ENCODE data around the gene NR5A1. TPM values are rescaled to one million over a fixed set of nuclear protein-coding genes. Genes with fewer than 3 reads are reported as not detected.

The NR5A1 gene
- total and polyA plus RNA-seq, 2 experiments from 2014 or later, result 0.21 TPM; not detected in 1

DNA sequence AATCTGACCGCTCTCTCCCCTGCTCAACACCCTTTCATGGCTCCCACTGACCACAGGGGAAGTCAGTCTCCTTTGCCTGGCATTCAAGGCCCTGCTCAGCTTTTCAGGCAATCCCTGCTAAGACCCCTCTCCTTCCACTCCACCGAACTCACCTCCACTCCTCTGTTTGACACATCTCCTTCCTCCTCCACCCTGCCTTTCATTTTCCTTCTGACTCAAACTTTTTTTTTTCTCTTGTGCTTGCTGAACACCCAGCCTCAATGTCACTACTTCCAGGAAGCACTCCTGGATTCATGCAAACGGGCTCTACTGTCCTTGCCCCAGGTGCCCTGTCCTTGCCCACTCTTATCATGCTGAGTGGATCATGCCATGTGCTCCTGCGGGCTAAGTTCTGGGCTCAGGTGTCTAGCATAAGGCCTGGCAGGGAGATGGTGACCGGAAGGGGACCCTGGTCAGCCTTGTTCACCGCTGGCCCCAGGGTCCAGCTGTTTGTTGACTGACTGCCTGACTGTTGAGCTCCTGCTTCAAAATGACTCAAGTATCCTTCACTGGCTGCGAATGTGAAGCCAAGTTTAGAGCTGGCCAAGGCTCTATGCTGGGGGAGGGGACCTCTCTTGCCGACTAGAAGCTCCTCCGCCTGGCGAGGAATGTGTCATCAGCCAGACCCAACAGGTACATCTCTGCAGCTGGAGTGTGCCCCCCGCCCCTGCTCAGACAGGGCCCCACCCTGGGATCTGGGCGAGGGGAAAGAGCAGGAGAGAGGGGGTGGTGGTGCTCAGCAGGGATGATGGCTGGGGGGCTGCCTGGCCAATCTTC lies 6.2 kb downstream of the NR5A1 start:
- Histone ChIP-seq H3F3A (replicated peaks; ENCODE audit: low read depth) (0 out of 2 replicates have a peak, but pooled peaks cover 3% of the 10 kb centered on the region), H3K27ac (ENCODE audit: low read depth) (no peak overlapping the region), H3K4me3 (no peak overlapping the region), H3K4me2 (no peak overlapping the region), H3K9me2 (ENCODE audit: insufficient read depth) (no peaks in the 10 kb centered on the region), H3K36me3 (ENCODE audit: insufficient read depth) (no peaks in the 10 kb centered on the region), H4K20me1 (replicated peaks; ENCODE audit: insufficient read depth) (no peaks in the 10 kb centered on the region; the same call in 1 of the 2 replicates), H3K27me3 (ENCODE audit: insufficient read depth) (peaks cover 51% of the 10 kb centered on the region), H2AFZ (no peak overlapping the region), H3K4me1 (ENCODE audit: insufficient read depth) (peaks cover 6% of the 10 kb centered on the region; the same call in 1 of the 2 replicates), H3K79me2 (replicated peaks; ENCODE audit: insufficient read depth) (no peaks in the 10 kb centered on the region)
- peaks cover 16% of the 10 kb centered on the region for H3K4me1 Mint-ChIP-seq
- H3K27me3 Mint-ChIP-seq (ENCODE audit: insufficient read depth, low read depth, poor library complexity), result peaks cover 44% of the 10 kb centered on the region
- no peaks in the 10 kb centered on the region; the same call in 2 of the 3 replicates for H3K36me3 Mint-ChIP-seq (ENCODE audit: low read depth)
- DNase-seq (ENCODE audit: low spot score) (no peak), ATAC-seq (no peak)
- H3K9me3 Mint-ChIP-seq, result peaks cover 3% of the 10 kb centered on the region; the same call in 2 of the 3 replicates
- no peak overlapping the region for H3K4me3 Mint-ChIP-seq
- no peak for TF ChIP-seq STAT1 (IDR thresholded peaks at IDR 0.05; ENCODE audit: unreplicated experiment)
- H3K27ac Mint-ChIP-seq, result no peak overlapping the region

DNA sequence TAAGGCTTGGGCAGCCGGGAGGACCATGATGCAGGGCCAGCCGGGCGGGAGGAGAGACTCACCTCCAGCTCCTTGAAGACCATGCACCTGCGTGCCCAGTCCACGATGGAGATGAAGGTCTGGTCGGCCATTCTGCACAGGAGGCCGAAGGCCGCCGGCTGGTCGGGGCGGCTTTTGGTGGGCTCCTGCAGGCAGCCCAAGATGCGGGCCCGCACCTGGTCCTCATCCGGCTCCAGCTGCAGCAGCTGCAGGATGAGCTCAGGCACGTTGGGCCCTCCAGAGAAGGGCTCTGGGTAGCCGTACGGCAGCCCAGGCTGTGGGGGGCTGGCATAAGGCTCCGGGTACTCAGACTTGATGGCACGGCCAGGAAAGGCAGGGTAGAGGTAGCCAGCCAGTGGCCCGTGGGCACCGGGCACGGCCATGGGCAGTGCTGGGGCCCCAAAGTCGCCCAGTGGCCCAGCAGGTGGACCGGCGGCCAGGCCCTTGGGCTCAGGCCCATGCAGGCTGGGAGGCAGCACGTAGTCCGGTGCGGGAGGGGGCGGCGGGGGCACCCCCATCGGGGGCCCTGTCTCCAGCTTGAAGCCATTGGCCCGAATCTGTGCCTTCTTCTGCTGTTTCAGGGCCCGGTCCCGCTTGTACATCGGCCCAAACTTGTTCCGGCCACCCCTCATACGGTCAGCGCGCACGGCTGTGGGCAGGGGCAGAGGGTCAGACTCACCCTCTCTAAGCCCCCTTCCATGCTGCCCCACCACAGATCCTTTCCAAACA lies 7.0 kb downstream of the NR5A1 start:
- Histone ChIP-seq H3K4me3 (no peak overlapping the region), H2AFZ (no peak overlapping the region), H3F3A (replicated peaks; ENCODE audit: low read depth) (0 out of 2 replicates have a peak, but pooled peaks cover 2% of the 10 kb centered on the region), H4K20me1 (replicated peaks; ENCODE audit: insufficient read depth) (no peaks in the 10 kb centered on the region; the same call in 1 of the 2 replicates), H3K79me2 (replicated peaks; ENCODE audit: insufficient read depth) (no peaks in the 10 kb centered on the region), H3K36me3 (ENCODE audit: insufficient read depth) (no peaks in the 10 kb centered on the region), H3K27ac (ENCODE audit: low read depth) (no peak overlapping the region), H3K27me3 (ENCODE audit: insufficient read depth) (peaks cover 43% of the 10 kb centered on the region), H3K9me2 (ENCODE audit: insufficient read depth) (no peaks in the 10 kb centered on the region), H3K4me1 (ENCODE audit: insufficient read depth) (no peaks in the 10 kb centered on the region; the same call in 1 of the 2 replicates), H3K4me2 (no peak overlapping the region)
- ATAC-seq (no peak), DNase-seq (ENCODE audit: low spot score) (no peak)
- Mint-ChIP-seq H3K9me3 (peaks cover 3% of the 10 kb centered on the region; the same call in 2 of the 3 replicates), H3K4me1 (peaks cover 11% of the 10 kb centered on the region), H3K27ac (no peak overlapping the region), H3K36me3 (ENCODE audit: low read depth) (no peaks in the 10 kb centered on the region; the same call in 2 of the 3 replicates), H3K27me3 (ENCODE audit: insufficient read depth, low read depth, poor library complexity) (peaks cover 39% of the 10 kb centered on the region), H3K4me3 (no peak overlapping the region)
- no peak for TF ChIP-seq ZNF331 (CRISPR knock-in tag; IDR thresholded peaks at IDR 0.05; ENCODE audit: low read depth)
- no peak for TF ChIP-seq CREB1 (CRISPR knock-in tag; IDR thresholded peaks at IDR 0.05; ENCODE audit: low read depth)
- no peak for TF ChIP-seq STAT1 (IDR thresholded peaks at IDR 0.05; ENCODE audit: unreplicated experiment)
- no peak for TF ChIP-seq ZNF114 (CRISPR knock-in tag; IDR thresholded peaks at IDR 0.05)
- TF ChIP-seq, protein P1, sequence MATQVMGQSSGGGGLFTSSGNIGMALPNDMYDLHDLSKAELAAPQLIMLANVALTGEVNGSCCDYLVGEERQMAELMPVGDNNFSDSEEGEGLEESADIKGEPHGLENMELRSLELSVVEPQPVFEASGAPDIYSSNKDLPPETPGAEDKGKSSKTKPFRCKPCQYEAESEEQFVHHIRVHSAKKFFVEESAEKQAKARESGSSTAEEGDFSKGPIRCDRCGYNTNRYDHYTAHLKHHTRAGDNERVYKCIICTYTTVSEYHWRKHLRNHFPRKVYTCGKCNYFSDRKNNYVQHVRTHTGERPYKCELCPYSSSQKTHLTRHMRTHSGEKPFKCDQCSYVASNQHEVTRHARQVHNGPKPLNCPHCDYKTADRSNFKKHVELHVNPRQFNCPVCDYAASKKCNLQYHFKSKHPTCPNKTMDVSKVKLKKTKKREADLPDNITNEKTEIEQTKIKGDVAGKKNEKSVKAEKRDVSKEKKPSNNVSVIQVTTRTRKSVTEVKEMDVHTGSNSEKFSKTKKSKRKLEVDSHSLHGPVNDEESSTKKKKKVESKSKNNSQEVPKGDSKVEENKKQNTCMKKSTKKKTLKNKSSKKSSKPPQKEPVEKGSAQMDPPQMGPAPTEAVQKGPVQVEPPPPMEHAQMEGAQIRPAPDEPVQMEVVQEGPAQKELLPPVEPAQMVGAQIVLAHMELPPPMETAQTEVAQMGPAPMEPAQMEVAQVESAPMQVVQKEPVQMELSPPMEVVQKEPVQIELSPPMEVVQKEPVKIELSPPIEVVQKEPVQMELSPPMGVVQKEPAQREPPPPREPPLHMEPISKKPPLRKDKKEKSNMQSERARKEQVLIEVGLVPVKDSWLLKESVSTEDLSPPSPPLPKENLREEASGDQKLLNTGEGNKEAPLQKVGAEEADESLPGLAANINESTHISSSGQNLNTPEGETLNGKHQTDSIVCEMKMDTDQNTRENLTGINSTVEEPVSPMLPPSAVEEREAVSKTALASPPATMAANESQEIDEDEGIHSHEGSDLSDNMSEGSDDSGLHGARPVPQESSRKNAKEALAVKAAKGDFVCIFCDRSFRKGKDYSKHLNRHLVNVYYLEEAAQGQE (IDR thresholded peaks at IDR 0.05; ENCODE audit: unreplicated experiment), result no peak
- TF ChIP-seq, protein P2, sequence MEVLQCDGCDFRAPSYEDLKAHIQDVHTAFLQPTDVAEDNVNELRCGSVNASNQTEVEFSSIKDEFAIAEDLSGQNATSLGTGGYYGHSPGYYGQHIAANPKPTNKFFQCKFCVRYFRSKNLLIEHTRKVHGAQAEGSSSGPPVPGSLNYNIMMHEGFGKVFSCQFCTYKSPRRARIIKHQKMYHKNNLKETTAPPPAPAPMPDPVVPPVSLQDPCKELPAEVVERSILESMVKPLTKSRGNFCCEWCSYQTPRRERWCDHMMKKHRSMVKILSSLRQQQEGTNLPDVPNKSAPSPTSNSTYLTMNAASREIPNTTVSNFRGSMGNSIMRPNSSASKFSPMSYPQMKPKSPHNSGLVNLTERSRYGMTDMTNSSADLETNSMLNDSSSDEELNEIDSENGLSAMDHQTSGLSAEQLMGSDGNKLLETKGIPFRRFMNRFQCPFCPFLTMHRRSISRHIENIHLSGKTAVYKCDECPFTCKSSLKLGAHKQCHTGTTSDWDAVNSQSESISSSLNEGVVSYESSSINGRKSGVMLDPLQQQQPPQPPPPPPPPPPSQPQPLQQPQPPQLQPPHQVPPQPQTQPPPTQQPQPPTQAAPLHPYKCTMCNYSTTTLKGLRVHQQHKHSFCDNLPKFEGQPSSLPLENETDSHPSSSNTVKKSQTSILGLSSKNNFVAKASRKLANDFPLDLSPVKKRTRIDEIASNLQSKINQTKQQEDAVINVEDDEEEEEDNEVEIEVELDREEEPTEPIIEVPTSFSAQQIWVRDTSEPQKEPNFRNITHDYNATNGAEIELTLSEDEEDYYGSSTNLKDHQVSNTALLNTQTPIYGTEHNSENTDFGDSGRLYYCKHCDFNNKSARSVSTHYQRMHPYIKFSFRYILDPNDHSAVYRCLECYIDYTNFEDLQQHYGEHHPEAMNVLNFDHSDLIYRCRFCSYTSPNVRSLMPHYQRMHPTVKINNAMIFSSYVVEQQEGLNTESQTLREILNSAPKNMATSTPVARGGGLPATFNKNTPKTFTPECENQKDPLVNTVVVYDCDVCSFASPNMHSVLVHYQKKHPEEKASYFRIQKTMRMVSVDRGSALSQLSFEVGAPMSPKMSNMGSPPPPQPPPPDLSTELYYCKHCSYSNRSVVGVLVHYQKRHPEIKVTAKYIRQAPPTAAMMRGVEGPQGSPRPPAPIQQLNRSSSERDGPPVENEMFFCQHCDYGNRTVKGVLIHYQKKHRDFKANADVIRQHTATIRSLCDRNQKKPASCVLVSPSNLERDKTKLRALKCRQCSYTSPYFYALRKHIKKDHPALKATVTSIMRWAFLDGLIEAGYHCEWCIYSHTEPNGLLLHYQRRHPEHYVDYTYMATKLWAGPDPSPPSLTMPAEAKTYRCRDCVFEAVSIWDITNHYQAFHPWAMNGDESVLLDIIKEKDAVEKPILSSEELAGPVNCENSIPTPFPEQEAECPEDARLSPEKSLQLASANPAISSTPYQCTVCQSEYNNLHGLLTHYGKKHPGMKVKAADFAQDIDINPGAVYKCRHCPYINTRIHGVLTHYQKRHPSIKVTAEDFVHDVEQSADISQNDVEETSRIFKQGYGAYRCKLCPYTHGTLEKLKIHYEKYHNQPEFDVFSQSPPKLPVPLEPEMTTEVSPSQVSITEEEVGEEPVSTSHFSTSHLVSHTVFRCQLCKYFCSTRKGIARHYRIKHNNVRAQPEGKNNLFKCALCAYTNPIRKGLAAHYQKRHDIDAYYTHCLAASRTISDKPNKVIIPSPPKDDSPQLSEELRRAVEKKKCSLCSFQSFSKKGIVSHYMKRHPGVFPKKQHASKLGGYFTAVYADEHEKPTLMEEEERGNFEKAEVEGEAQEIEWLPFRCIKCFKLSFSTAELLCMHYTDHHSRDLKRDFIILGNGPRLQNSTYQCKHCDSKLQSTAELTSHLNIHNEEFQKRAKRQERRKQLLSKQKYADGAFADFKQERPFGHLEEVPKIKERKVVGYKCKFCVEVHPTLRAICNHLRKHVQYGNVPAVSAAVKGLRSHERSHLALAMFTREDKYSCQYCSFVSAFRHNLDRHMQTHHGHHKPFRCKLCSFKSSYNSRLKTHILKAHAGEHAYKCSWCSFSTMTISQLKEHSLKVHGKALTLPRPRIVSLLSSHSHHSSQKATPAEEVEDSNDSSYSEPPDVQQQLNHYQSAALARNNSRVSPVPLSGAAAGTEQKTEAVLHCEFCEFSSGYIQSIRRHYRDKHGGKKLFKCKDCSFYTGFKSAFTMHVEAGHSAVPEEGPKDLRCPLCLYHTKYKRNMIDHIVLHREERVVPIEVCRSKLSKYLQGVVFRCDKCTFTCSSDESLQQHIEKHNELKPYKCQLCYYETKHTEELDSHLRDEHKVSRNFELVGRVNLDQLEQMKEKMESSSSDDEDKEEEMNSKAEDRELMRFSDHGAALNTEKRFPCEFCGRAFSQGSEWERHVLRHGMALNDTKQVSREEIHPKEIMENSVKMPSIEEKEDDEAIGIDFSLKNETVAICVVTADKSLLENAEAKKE (CRISPR knock-in tag; IDR thresholded peaks at IDR 0.05), result no peak
- TF ChIP-seq JUNB (IDR thresholded peaks at IDR 0.05; ENCODE audit: unreplicated experiment), result no peak
- TF ChIP-seq EZH2 (IDR thresholded peaks at IDR 0.05; ENCODE audit: low read depth, unreplicated experiment), result no peak
- TF ChIP-seq NANOG (IDR thresholded peaks at IDR 0.05; ENCODE audit: borderline replicate concordance), result no peak

Measured in GM23338 (cell line).